Muscle of back (tissue), 11 donors: Measurements from ENCODE around the gene JPH3. TPM values are rescaled to one million over a fixed set of nuclear protein-coding genes. Genes with fewer than 3 reads are reported as not detected.

Experiments used
- DNase-seq, 3 donors: peaks; one replicate each; pipeline versions ENCODE4 v3.0.0 to v3.0.0-alpha.2; 2013
- polyA plus RNA-seq, 10 donors: library from polyadenylated mRNA; unstranded; fragments of 120-200 nt; gene quantifications; one replicate each; pipeline ENCODE4 v1.2.1, GENCODE V29; 2013; ENCODE audit not compliant: insufficient read length in 10 of 10

The JPH3 gene
- polyA plus RNA-seq, 10 donors: 0.23 to 1.2 (median 0.38) TPM

DNA sequence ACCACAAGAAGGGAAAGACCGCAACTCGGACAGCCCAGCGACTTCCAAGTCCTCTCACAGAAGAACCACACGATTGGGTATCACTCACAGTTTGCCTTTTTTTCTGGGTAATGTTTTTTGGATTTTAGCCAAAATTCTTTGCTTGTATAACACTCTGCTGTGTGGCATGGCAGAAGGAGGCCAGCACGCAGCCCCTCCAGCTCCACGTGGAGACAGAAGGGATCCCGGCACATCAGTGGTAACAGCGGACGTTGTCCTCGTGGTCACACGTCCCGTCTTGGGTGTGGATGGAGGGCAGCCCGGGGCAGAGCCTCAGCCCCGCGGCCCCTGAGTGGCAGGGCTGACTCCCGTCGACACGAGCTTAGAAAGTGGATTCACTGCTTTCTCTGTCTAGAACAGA lies 94.4 kb downstream of the JPH3 start:
- no peak for DNase-seq

DNA sequence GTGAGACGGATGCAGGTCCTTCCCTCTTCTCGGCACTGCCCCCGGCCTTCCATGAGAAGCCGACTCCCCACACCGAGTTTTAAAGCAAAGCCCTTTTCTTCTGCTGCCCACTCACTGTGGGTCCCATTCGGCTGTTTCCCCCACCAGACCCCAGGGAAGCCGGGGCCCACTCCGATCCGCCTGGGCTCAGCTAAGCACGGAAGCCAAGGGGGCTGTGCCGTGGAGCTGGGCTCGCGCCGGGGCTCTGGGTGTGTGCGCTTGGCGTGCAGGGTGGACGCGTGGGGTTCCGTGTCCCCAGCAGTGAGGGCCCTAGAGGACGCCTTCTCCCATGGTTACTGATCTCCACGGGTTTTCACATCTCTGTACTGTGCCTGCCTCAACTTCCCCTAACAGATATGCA lies 94.9 kb downstream of the JPH3 start:
- no peak for DNase-seq

DNA sequence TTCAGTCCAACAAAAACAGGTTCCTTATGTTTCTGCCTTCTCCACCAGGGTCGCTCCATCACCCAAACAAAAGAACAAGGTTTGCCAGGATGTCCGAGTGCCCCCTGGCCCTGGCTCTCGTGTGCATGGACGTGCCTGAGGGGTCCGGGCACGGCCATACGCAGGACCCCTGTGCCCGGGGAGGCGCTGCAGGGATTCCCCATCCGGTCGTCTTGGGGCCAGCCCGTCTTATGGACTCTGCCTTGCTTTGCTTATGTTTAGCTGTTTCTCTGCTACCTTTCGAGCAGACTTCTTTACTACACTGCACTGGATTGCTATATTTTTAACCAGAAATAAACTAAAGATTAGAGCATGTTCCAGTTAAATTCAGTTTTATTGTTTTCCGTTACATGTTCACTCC lies 95.5 kb downstream of the JPH3 start:
- no peak for DNase-seq

DNA sequence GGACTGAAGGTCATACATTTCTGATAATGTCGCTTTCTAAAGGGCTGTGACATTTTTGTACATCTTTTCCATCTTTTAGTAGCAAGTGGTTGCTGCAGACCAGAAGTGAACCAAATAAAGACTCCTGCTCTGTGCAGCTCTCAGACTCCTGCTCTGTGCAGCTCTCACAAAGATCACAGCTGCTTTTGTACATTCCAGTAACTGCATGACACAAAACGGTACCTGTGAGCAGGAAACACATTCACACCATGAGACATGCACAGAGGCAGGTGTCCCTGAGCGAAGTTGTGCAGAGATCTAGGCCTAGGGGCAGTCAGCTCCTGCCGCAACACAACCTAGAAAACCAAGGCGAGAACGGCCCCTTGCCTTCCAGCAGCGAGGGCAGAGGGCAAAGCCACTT lies 95.9 kb downstream of the JPH3 start:
- DNase-seq: no peak

DNA sequence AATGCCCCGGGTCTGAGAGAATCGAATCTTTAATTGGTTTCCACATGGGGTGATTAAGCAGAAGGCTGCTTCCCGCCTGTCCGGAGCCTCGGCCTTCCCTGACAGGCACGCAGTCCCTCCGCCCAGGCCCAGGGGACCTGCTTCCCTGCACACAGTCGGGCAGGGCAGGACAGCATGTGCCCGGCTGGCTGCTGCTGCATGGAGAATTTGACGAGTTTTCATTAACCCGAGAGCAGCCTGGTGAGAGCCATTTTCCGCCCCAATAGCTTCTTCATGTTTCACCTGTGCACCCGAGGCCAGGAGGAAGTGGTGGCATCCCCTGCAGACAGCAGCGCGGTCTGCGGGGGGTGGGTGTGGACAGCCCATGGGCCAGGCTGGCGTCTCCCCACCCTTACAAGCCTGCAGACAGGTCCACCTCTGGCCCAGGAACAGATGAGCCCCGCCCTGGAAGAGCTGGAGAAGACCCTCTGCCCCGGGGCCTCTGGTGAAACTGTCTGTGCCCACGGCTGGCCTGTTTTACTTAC lies 96.4 kb downstream of the JPH3 start:
- no peak for DNase-seq

DNA sequence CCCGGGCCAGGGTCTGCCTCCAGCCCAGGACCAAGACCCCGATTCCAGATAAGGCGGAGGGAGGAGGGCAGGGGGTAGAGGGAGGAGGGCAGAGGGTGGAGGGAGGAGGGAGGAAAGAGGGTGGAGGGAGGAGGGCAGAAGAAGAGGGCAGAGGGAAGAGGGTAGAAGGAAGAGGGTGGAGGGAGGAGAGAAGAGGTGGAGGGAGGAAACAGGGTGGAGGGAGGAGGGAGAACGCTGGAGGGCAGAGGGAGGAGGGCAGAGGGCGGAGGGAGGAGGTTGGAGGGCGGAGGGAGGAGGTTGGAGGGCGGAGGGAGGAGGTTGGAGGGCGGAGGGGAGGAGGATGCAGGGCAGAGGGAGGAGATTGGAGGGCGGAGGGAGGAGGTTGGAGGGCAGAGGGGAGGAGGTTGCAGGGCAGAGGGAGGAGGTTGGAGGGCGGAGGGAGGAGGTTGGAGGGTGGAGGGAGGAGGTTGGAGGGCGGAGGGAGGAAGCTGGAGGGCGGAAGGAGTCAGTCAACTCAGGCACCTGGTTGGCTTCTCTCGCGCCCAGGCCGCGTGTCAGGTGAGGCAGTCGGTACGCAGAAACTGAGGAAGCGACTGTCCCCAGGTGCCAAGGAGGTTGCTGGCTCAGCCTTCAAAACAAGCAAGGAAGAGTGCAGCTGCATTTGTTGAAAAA lies 98.2 kb downstream of the JPH3 start:
- DNase-seq: no peak

DNA sequence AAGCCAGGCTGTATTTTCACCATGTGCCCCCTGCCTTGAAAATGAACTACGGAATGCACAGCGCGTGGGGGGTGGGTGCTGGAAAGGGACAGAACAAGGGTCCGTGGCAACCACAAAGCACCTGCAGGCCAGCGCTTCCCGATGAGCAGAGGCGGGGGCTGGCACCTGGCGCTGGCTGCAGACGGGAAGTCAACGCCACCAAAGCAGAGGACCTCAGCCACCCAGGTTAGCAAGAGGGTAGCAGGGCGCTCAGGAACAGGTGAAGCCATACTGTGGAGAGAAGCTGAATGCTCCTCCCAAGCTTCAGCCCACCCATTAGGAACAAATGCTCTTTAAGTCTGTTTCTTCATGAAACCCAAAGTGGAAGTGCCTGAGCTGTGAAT lies 98.8 kb downstream of the JPH3 start:
- DNase-seq: no peak

DNA sequence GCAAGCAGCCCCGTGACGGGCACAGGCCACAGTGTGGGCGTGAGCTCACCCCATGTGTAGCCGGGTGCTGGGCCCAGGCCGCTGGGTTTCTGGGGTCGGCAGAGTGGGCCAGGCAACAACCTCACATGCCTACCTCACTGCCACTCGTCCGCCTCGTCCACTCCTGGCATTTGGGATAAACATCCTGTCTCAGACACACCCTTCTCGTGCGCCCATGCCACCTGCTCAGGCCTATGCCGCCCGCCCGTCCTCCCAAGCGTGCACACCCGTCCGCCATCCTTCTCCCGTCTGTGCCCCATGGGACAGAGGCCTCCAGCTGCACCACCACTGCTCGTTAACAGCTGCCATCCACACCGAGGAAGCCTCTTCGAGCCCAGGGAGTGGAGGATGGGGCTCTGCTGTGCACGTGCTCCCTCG lies 99.2 kb downstream of the JPH3 start:
- no peak for DNase-seq

DNA sequence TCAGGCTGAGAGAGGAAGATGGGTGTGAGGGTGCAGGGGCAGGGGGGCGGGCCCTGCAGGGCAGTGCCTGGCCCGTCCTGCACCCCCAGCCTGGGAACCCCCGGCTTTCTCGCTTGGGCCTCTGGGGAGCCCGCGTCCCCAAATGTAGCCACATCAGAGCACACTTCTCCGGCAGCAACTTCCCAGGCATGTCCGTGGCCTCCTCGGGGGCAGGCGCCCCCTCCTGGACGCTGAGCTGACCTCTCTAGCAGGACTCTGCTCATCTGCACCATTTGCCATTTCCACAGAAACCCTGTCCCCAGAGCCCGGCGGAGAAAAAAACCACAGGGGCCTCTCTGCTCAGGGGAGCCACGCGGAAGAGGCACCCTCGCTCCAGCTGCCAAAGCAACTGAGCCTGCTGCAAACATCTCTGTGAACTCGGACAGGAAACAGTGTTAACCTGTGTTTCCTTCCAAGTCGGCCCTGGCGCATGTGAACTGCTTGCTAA lies 100.1 kb downstream of the JPH3 start:
- DNase-seq: peak in 2 of 3 donors; percentile 42 to 68

DNA sequence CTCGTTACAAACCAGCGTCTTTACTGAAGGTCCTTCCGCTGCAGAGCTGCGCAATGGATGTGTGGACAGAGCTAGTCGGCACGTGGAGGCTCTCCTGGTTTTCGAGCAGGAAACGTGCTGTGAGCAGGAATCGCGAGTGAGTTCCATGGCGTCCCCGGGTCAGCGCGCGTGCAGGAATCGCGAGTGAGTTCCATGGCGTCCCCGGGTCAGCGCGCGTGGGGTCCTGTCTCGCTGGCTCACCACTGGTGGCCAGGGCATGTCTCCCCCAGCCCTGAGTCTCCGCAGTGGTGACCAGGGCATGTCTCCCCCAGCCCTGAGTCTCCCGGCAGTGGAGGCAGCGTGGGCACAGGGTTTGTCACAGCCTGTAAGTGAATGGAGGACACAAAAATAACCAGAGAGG lies 100.8 kb downstream of the JPH3 start:
- DNase-seq: no peak

DNA sequence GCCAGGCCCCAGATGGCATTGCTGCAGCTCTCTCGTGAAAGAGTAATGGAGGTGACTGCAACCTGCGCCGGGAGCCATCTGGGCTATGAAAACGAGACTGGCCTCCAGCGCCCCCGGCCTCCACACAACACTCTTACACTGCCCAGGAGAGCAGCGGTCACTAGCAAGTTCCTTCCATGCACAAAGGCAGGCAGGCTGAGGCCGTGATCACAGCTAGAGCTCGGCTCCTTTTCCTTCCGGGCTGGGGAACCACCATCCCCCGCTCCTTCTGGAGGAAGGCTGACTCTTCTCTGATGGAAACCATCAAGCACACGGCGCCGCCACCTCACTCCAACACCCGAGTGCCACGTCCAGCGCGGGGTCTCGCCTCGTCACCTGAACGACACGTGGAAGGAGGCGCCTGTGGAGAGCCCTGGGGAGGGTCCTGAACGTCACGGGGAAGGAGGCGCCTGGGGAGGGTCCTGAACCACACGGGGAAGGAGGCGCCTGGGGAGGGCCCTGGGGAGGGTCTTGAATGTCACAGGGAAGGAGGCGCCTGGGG lies 101.6 kb downstream of the JPH3 start:
- no peak for DNase-seq

DNA sequence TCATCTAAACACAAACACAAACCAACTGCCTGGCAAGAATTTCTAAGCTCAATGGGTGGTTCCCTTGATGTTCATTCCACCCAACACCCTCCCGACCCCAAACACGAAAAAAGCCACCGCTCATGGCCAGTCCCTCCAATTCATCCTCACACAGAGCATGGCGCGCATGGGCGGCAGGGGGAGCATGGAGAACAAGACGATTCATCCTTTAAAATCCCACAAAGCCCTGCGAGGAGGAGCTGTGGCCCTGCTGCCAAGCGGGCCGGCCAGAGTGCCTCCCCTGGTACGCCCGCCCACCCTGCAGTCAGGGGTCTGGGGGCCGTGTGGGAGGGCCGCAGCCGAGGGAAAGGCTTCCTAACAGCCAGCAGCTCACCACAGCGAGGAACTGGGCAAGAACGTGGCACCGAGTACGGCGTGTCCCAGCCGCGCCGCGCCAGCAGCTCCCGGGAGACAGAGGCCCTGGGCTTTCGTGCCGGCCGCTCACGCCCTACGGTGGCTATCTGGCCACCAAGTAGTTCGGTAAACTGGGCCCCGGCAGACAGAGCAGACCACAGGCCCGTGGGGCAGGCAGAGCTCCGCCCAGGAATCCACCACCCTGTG lies 102.5 kb downstream of the JPH3 start:
- DNase-seq: no peak

DNA sequence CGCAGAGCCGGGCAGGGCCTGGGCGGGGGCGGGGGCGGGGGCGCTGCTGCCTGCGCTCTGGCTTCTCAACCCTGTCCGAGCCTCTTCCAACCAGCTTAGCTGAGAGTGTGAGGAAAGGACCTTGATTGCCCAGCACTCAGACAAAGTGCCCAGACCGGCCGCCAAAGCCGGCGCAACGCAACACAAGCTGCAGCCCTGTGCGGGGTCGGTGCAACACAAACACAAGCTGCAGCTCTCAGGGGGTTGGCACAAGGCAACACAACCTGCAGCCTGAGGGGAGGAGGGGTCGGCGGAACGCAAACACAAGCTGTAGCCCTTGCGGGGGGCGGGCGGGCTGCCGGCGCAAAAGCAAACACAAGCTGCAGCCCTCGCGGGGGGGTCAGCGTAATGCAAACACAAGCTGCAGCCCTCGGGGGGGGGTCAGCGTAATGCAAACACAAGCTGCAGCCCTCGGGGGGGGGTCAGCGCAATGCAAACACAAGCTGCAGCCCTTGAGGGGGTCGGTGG lies 103.5 kb downstream of the JPH3 start:
- DNase-seq: no peak

DNA sequence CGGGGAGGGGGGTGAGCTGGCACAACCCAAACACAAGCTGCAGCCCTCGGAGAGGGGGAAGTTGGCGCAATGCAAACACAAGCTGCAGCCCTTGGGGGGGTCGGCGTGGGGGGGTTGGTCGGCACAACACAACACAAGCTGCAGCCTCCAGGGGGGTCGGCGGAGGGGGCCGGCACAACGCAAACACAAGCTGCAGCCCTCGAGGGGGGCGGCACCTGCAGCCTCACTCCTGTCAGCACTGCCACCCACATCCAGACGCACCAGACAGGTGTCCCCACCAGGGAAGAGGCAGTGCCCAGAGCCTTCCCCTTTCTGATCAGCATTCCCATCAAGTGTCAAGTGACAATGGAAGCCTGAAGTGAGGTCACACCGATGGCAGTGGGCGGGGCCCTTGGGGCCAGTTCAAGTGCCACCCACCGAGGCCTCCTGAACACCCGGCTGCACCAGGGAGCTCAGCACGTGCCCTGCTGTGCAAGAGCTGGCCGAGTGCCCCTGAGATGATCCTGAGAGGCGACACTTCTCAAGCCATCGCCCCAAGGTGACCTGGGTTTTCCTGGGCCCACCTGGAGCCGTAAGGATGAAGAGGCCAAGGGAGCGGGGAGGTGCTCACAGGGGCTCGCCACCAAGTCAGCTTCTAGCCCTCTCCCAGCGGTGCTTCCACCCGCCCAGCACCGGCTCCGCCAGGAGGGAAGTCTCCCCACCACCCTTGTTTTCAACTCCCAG lies 104.1 kb downstream of the JPH3 start:
- no peak for DNase-seq

DNA sequence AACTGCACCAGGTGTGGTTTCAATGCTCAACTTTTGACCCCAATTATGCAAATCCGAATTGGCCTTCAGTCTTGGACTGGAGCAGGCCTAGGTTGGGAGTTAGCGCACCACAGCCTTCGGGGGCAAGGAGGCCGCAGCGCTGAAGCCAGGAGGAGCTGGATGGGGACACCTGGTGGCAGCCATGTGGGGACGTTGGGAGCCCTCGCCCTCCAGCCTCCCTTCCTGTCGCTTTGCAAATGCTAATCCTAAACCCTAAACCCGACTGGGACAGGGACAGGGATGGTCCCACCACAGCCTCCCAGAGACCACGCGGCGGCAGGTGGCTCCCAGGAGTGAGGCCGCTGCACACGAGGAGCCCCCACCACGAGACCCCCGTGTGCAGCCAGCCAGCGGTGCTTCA lies 104.8 kb downstream of the JPH3 start:
- no peak for DNase-seq

DNA sequence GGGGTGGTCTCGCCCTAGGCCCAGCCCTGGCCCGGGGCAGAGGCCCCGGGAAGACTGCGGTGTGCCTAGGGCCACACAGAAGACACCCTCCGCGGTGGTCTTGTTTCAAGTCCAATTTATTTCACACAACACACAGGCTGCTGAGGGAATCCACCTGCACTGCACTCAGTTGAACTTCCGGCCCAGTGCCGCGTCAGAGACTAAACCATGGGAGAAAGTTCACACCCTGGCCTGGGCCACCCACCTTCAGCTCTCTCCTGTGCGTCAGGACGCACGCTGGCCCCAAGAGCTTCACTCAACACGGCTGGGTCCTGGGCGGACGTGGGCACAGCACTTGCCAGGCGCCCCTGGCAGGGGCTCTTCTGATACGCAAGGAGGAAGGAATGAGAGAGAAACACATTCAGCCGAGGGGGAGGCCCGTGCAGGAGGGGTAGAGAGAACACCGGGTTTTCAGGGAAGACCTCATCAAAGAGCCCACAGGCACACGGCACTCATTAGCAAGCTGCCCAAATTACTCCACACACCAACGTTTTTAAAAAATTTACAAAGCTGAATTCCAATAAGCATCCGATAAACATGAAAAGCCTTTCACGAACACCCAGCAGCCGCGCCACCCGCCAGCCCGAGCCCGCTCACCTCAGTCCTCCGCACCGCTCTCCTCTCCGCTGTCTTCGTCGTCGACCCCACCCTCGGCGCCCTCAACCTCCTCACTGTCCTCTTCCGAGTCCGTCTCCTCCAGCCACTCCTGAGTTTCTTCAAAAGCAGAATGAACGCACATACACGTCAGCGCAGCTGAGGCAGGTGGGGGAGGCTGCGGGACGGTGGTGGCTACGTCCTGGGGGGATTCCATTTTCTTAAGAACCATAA lies 105.6 kb downstream of the JPH3 start:
- DNase-seq: no peak

DNA sequence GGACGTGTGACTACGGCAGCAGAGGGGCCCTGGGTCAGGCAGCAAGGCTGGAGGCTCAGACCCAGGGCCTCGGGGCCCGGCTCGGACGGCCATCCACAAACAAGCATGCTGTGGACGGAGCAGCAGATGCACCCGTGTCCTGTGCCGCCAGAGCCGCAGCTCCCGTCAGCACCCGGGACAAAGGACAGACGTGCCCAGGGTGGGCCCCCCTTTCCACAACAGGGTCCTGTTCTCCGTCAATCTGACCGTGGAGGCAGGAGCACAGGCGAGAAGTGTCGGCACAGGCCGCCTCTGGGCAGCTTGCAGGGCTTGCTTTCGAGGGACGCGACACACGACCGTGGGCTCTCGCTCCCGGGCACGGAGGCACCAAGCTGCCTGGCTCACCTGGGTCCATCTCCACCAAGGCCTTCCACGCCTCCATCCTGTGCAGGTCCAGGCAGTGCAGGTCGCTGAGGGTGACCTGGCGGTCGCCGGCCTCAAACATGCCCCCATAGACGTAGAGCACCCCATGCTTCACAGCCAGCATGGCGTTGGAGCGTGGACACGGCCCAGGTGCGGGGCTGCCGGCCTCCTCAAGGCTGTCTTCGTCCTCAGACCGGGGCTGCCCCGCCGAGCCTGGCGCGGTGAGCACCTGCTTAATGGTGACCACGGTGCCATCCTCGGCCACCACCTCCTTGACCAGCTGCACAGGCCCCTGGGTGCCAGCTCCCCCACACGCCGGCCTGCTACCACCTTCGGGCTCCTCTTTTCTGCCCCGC lies 106.8 kb downstream of the JPH3 start:
- no peak for DNase-seq

DNA sequence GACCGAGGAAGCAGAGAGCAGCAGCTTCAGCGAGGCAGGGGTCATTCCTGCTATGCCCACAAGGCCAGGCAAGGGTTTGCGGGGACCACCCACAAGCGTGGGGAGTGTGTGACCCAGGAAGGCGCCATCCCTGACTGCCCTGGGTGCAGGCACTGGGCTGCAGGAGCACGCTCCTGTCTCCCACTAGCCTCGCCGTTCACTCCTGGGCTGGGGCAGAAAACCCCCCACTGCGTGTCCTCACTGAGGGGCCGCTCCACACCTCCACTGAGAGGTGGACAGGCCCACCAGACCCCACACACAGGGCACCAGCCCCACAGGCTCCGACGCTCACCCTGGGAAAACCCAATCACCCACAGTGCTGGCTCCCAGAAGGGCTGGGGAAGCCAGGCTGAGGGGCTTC lies 107.4 kb downstream of the JPH3 start:
- no peak for DNase-seq

DNA sequence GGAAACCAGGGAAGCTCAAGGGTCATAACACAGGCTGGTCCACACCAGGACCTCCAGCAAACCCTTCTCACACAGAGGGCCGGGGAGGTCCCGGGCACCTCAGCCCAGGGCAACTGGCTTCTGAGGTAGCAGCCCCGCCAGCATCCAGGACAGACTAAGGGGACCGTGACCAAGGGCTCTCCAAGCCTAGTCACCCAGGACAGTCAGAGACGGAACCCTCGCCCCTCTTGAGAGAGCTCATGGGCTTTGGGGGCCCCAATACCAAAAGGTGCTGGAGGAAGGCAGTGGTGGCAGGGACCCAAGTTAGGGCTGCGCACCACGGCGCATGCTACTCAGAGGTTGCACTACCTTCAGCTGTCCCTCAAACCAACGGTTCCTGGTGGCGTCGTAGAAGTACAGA lies 108.6 kb downstream of the JPH3 start:
- DNase-seq: no peak

DNA sequence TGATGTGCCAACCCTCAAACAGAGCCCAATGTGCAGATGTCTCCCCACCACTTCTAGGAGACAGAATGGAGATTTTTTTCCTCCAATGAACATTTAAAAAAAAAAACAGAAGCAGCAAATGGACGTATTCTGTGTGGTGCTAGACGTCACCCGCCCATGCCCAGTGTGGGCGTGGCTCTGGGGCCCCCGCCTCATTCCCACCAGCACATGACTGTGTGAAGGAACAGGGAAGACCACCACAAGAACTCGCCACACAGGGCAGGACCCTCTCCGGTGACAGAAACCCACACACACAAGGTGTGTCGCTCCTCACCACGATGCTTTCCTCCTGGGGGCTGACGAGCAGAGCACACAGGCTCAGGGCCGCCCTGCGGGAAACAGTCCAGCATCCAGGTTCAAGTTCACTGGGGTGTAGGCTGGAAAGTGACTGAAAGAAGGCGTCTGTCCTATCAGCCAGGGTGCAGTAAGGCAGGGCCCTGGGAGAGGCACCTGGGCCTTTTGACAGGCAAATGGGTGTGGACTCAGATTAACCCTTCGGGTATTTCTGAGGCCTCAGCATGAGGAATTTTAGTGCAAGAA lies 110.0 kb downstream of the JPH3 start:
- DNase-seq: no peak
